ENCODE results near the gene AKAP13. TPM values are rescaled to one million over a fixed set of nuclear protein-coding genes. Genes with fewer than 3 reads are reported as not detected.

AKAP13 gene
- total RNA-seq, 1 donor from 2014 or later, result 450 TPM

GRCh38 chr15:85501574-85501973 is 121.2 kb downstream of the AKAP13 start:
- Histone ChIP-seq H3K27ac (no peak overlapping the region), H3K4me3 (no peak overlapping the region), H3K36me3 (no peaks in the 10 kb centered on the region), H3K27me3 (no peaks in the 10 kb centered on the region), H3K4me1 (peaks cover 27% of the 10 kb centered on the region), H3K9me3 (no peaks in the 10 kb centered on the region)
- ATAC-seq, result no peak
- no peak for TF ChIP-seq CTCF (IDR thresholded peaks at IDR 0.05)
- intact Hi-C loops (cut with DNase I), result no loop called here
- DNase-seq, result no peak

- no peaks in the 10 kb centered on the region for H3K36me3 ChIP-seq
- DNase-seq (no peak), ATAC-seq (no peak)
- no peak overlapping the region for H3K27ac ChIP-seq
- TF ChIP-seq CTCF (IDR thresholded peaks at IDR 0.05), result no peak
- no peak overlapping the region for H3K4me3 ChIP-seq
- peaks cover 16% of the 10 kb centered on the region for H3K4me1 ChIP-seq
- intact Hi-C loops (cut with DNase I), result no loop called here
- H3K9me3 ChIP-seq, result no peaks in the 10 kb centered on the region
- H3K27me3 ChIP-seq, result no peaks in the 10 kb centered on the region
Measured at GRCh38 chr15:85503151-85503799, 122.9 kb downstream of the AKAP13 start.

GRCh38 chr15:85504749-85505676 is 124.6 kb downstream of the AKAP13 start:
- H3K9me3 ChIP-seq, result no peaks in the 10 kb centered on the region
- H3K36me3 ChIP-seq, result no peaks in the 10 kb centered on the region
- ATAC-seq (peak; percentile 67), DNase-seq (no peak)
- peaks cover 3% of the 10 kb centered on the region for H3K4me1 ChIP-seq
- no peak overlapping the region for H3K4me3 ChIP-seq
- TF ChIP-seq CTCF (IDR thresholded peaks at IDR 0.05), result peak; percentile 67
- no peaks in the 10 kb centered on the region for H3K27me3 ChIP-seq
- intact Hi-C loops (cut with DNase I), result no loop called here
- H3K27ac ChIP-seq, result peak overlapping the region; percentile 61

GRCh38 chr15:85507114-85507513 is 126.7 kb downstream of the AKAP13 start:
- ATAC-seq (no peak), DNase-seq (no peak)
- intact Hi-C loops (cut with DNase I), result no loop called here
- H3K27ac ChIP-seq, result no peak overlapping the region
- H3K36me3 ChIP-seq, result no peaks in the 10 kb centered on the region
- no peak overlapping the region for H3K4me3 ChIP-seq
- peaks cover 3% of the 10 kb centered on the region for H3K4me1 ChIP-seq
- no peaks in the 10 kb centered on the region for H3K27me3 ChIP-seq
- no peak for TF ChIP-seq CTCF (IDR thresholded peaks at IDR 0.05)
- no peaks in the 10 kb centered on the region for H3K9me3 ChIP-seq

GRCh38 chr15:85509973-85510372 is 129.6 kb downstream of the AKAP13 start:
- Histone ChIP-seq H3K36me3 (no peaks in the 10 kb centered on the region), H3K9me3 (no peaks in the 10 kb centered on the region), H3K27ac (no peak overlapping the region), H3K4me1 (no peaks in the 10 kb centered on the region), H3K27me3 (no peaks in the 10 kb centered on the region), H3K4me3 (no peak overlapping the region)
- no peak for DNase-seq
- TF ChIP-seq CTCF (IDR thresholded peaks at IDR 0.05), result no peak
- intact Hi-C loops (cut with DNase I), result no loop called here
- ATAC-seq, result peak; percentile 35
